Lower leg skin (tissue), 3 donors: Measurements from ENCODE around the gene PPCS.

Source experiments
- POLR2A ChIP-seq, 2 donors: fragments of 450-650 bp; IDR thresholded peaks; one replicate each; pipeline ENCODE4 v1.6.1; 2016 to 2017; ENCODE audit warnings: antibody characterized with exemption in 2 of 2, mild to moderate bottlenecking in 1 of 2, moderate library complexity in 1 of 2
- TF ChIP-seq, protein P1 (sequence below), 3 donors: fragments of 450-650 bp; IDR thresholded peaks; one replicate each; pipeline ENCODE4 v1.5.1; 2016; ENCODE audit warnings: antibody characterized with exemption in 3 of 3, mild to moderate bottlenecking in 3 of 3, moderate library complexity in 2 of 3

DNA sequence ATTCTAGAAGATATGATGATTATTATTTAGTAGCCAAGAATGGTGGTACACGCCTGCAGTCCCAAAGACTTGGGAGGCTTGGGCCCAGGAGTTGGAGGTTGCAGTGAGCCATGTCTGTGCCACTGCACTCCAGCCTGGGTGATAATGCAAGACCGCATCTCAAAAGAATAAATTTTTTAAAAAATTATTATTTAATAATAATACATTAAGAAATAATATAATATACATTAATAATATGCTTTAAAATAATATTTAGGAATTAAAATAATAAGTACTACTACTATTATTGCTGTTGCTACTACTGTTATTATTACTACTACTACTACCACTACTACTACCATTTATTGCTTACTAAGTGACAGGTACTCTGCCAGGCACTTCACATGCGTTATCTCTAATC, 33.9 kb downstream of the PPCS start:
- TF ChIP-seq, protein P1, sequence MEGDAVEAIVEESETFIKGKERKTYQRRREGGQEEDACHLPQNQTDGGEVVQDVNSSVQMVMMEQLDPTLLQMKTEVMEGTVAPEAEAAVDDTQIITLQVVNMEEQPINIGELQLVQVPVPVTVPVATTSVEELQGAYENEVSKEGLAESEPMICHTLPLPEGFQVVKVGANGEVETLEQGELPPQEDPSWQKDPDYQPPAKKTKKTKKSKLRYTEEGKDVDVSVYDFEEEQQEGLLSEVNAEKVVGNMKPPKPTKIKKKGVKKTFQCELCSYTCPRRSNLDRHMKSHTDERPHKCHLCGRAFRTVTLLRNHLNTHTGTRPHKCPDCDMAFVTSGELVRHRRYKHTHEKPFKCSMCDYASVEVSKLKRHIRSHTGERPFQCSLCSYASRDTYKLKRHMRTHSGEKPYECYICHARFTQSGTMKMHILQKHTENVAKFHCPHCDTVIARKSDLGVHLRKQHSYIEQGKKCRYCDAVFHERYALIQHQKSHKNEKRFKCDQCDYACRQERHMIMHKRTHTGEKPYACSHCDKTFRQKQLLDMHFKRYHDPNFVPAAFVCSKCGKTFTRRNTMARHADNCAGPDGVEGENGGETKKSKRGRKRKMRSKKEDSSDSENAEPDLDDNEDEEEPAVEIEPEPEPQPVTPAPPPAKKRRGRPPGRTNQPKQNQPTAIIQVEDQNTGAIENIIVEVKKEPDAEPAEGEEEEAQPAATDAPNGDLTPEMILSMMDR (IDR thresholded peaks at IDR 0.05) = no peak
- no peak for TF ChIP-seq POLR2A (IDR thresholded peaks at IDR 0.05)
